ENCODE results near the gene HOXA5.

The HOXA5 gene

GRCh38 chr7:27187475-27188385 lies 44.2 kb upstream of the HOXA5 start (continued):
- TF ChIP-seq SALL2 (tag by site-specific recombination; IDR thresholded peaks at IDR 0.05; ENCODE audit: borderline replicate concordance) = no peak
- no peak for TF ChIP-seq ZNF155 (tag by site-specific recombination; IDR thresholded peaks at IDR 0.05)
- peak; percentile 67 for TF ChIP-seq GLIS2 (tag by site-specific recombination; IDR thresholded peaks at IDR 0.05)
- no peak for TF ChIP-seq ZNF677 (tag by site-specific recombination; IDR thresholded peaks at IDR 0.05)
- peak; percentile 15; the same call in 1 of the 2 replicates for TF ChIP-seq ZNF777 (tag by site-specific recombination; IDR thresholded peaks at IDR 0.05; ENCODE audit: borderline replicate concordance)
- TF ChIP-seq FEZF1 (tag by site-specific recombination; IDR thresholded peaks at IDR 0.05) = peak; percentile 67
- peak; percentile 93 for TF ChIP-seq ZBTB8A (tag by site-specific recombination; IDR thresholded peaks at IDR 0.05)
- peak; percentile 68 for TF ChIP-seq GLIS1 (tag by site-specific recombination; IDR thresholded peaks at IDR 0.05)
- peak; percentile 27 for TF ChIP-seq ZNF335 (tag by site-specific recombination; conservative IDR thresholded peaks at IDR 0.05)
- TF ChIP-seq KLF9 (tag by site-specific recombination; IDR thresholded peaks at IDR 0.05; ENCODE audit: low read depth) = peak; percentile 49; the same call in 1 of the 2 replicates

- CTCF ChIA-PET = interaction anchor here (0.6 to 3.2 kb wide), 13 partner anchors 9 to 909 kb away, joined by 3 to 26 read pairs (median 4); partner anchors contain the start of genes HOXA13 and HOXA5
- no peaks in the 10 kb centered on the region for H3K9me3 ChIP-seq (ENCODE audit: control insufficient read depth, insufficient read depth, low read depth, low read length)
- H3K4me1 ChIP-seq (ENCODE audit: control insufficient read depth, insufficient read depth, low read length) = peaks cover 31% of the 10 kb centered on the region
- peaks cover 4 to 11% of the 10 kb centered on the region in 2 experiments; a peak in 2 of 3 replicates for H3K36me3 ChIP-seq (ENCODE audit: control insufficient read depth in 2 of 2, insufficient read depth in 1 of 2, low read length in 2 of 2)
- TF ChIP-seq AEBP2 (tag by site-specific recombination; IDR thresholded peaks at IDR 0.05; ENCODE audit: borderline replicate concordance) (no peak), ZNF585B (tag by site-specific recombination; IDR thresholded peaks at IDR 0.05) (no peak), PRDM6 (tag by site-specific recombination; IDR thresholded peaks at IDR 0.05) (peak; percentile 67; the same call in 1 of the 2 replicates), ZNF692 (tag by site-specific recombination; IDR thresholded peaks at IDR 0.05) (no peak), ZNF292 (tag by site-specific recombination; IDR thresholded peaks at IDR 0.05; ENCODE audit: borderline replicate concordance, low read depth) (no peak), TSHZ1 (tag by site-specific recombination; IDR thresholded peaks at IDR 0.05; ENCODE audit: borderline replicate concordance) (no peak), KLF8 (tag by site-specific recombination; IDR thresholded peaks at IDR 0.05) (no peak), ZSCAN16 (tag by site-specific recombination; IDR thresholded peaks at IDR 0.05) (no peak), ZNF16 (tag by site-specific recombination; IDR thresholded peaks at IDR 0.05; ENCODE audit: low read depth) (no peak), HOXA7 (CRISPR knock-in tag; IDR thresholded peaks at IDR 0.05; ENCODE audit: borderline replicate concordance) (no peak), YY2 (tag by site-specific recombination; IDR thresholded peaks at IDR 0.05) (no peak), ZNF768 (tag by site-specific recombination; IDR thresholded peaks at IDR 0.05) (no peak), ZNF426 (tag by site-specific recombination; IDR thresholded peaks at IDR 0.05) (no peak), ZBTB48 (tag by site-specific recombination; IDR thresholded peaks at IDR 0.05) (no peak), IKZF3 (tag by site-specific recombination; IDR thresholded peaks at IDR 0.05) (peak; percentile 37), TCF7L2 (IDR thresholded peaks at IDR 0.05; ENCODE audit: borderline replicate concordance, low read depth, low read length) (no peak)
- peak overlapping the region; percentile 99 for H3K27ac ChIP-seq (ENCODE audit: extremely low read depth, low read depth, low read length)
- H3K4me3 ChIP-seq (ENCODE audit: low read depth, low read length) = peak overlapping the region; percentile 64
- POLR2A ChIA-PET = interaction anchor here (0.5 to 7.6 kb wide), 10 partner anchors 9 to 476 kb away, joined by 3 to 237 read pairs (median 4); partner anchors contain the start of genes HIBADH, HOXA10 and HOXA13
Measured at GRCh38 chr7:27186668-27187474, 43.4 kb upstream of the HOXA5 start.
